ENCODE measurements around the gene MTRF1L. TPM values are rescaled to one million over a fixed set of nuclear protein-coding genes. Genes with fewer than 3 reads are reported as not detected.

Gene MTRF1L
- total RNA-seq, 1 experiment from 2014 or later = 26.5 TPM

DNA sequence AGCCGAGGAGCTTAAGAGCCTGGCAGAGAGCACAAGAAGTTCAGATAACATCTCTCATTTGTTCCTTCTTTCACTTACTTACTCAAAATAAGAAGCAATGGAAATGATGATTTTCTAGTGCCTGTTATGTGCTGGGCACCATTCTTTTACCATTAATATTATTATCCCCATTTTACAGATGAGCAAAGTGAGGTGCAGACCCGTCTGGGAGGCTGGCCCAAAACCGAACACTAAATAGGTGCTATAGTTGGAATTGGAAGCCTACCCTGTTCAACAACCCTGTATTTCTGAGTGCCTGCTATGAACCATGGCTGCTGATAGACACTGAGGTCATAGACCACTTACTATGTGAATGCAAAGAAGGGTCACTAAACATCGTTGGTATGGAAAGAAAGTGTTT, 25.0 kb upstream of the MTRF1L start:
- TF ChIP-seq, protein P1, sequence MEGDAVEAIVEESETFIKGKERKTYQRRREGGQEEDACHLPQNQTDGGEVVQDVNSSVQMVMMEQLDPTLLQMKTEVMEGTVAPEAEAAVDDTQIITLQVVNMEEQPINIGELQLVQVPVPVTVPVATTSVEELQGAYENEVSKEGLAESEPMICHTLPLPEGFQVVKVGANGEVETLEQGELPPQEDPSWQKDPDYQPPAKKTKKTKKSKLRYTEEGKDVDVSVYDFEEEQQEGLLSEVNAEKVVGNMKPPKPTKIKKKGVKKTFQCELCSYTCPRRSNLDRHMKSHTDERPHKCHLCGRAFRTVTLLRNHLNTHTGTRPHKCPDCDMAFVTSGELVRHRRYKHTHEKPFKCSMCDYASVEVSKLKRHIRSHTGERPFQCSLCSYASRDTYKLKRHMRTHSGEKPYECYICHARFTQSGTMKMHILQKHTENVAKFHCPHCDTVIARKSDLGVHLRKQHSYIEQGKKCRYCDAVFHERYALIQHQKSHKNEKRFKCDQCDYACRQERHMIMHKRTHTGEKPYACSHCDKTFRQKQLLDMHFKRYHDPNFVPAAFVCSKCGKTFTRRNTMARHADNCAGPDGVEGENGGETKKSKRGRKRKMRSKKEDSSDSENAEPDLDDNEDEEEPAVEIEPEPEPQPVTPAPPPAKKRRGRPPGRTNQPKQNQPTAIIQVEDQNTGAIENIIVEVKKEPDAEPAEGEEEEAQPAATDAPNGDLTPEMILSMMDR (conservative IDR thresholded peaks at IDR 0.05) = no peak
- no peaks in the 10 kb centered on the region for H3K27me3 ChIP-seq (ENCODE audit: insufficient read depth, low read length)
- H3K79me1 ChIP-seq (ENCODE audit: insufficient read depth, low read depth, low read length, poor library complexity, severe bottlenecking) = no peaks in the 10 kb centered on the region
- H3K4me1 ChIP-seq (ENCODE audit: insufficient read depth, low read length) = peaks cover 5% of the 10 kb centered on the region; the same call in 1 of the 2 replicates
- H4K20me1 ChIP-seq (ENCODE audit: control insufficient read depth, insufficient read depth, insufficient read length) = no peaks in the 10 kb centered on the region
- H2AK5ac ChIP-seq (ENCODE audit: insufficient read length, low read length) = no peak overlapping the region
- DNase-seq = no peak
- H3K4me3 Mint-ChIP-seq = no peak overlapping the region
- no peak overlapping the region for H2BK20ac ChIP-seq (ENCODE audit: low read depth, low read length, poor library complexity, severe bottlenecking)
- H3K56ac ChIP-seq (ENCODE audit: insufficient read length, low read depth, low read length) = no peak overlapping the region
- no peak overlapping the region for H3K23ac ChIP-seq (ENCODE audit: insufficient read length, low read depth, low read length)
- no peaks in the 10 kb centered on the region for H3K23me2 ChIP-seq (ENCODE audit: insufficient read length, low read depth, low read length, poor library complexity, severe bottlenecking)
- H3K4me1 Mint-ChIP-seq = peaks cover 11 to 14% of the 10 kb centered on the region in 2 experiments
- no peaks in the 10 kb centered on the region for H3K9me3 Mint-ChIP-seq
- H3K27ac Mint-ChIP-seq = no peak overlapping the region
- H2BK5ac ChIP-seq (ENCODE audit: insufficient read length, low read length) = no peak overlapping the region
- H2BK15ac ChIP-seq (ENCODE audit: low read depth, low read length) = no peak overlapping the region
- no peaks in the 10 kb centered on the region for H3K79me2 ChIP-seq (ENCODE audit: insufficient read depth, low read length)
- H3K4ac ChIP-seq (ENCODE audit: low read depth, low read length) = no peak overlapping the region
- H3K4me2 ChIP-seq (ENCODE audit: insufficient read depth, insufficient read length, low read length) = no peak overlapping the region
- H2BK120ac ChIP-seq (ENCODE audit: low read depth, low read length, poor library complexity, severe bottlenecking) = no peak overlapping the region
- no peak overlapping the region for H3K18ac ChIP-seq (ENCODE audit: insufficient read length, low read depth, low read length)
- H3K27me3 Mint-ChIP-seq (ENCODE audit: low read depth) = no peaks in the 10 kb centered on the region
- H3K9ac ChIP-seq (ENCODE audit: extremely low read depth, insufficient read length, low read length) = no peak overlapping the region
- no CpG with 5 or more reads among the region's 4 CpGs for WGBS (ENCODE audit: extremely low coverage, insufficient read length, low lambda C conversion rate)
- H4K5ac ChIP-seq (ENCODE audit: insufficient read length, low read depth, low read length) = no peak overlapping the region
- H3K36me3 Mint-ChIP-seq (ENCODE audit: insufficient read depth in 1 of 3, low read depth in 3 of 3) = peaks cover 0 to 5% (median 0%) of the 10 kb centered on the region in 3 experiments; a peak in 1 of 7 replicates
- H3K14ac ChIP-seq (ENCODE audit: insufficient read depth, low read length) = no peak overlapping the region
- no peak overlapping the region for H4K8ac ChIP-seq (replicated peaks; ENCODE audit: insufficient read length, low read depth, low read length)
- H2BK12ac ChIP-seq (ENCODE audit: insufficient read length, low read depth, low read length) = no peak overlapping the region
- no peak overlapping the region for H3T11ph ChIP-seq (ENCODE audit: low read length)
- no peak overlapping the region for H4K91ac ChIP-seq (ENCODE audit: insufficient read length, low read depth, low read length)
- H3K9me3 ChIP-seq (ENCODE audit: control insufficient read depth, low read depth, low read length) = no peaks in the 10 kb centered on the region
- no peak overlapping the region for H2AFZ ChIP-seq (ENCODE audit: low read length)
- H3K27ac ChIP-seq (ENCODE audit: insufficient read length, low read depth, low read length) = no peak overlapping the region

Measured in H9 (cell line).